Keratinocyte (primary cell): ENCODE data around the gene POMT2. TPM values are rescaled to one million over a fixed set of nuclear protein-coding genes. Genes with fewer than 3 reads are reported as not detected.

ENCODE experiments used
- DNase-seq: peaks from one replicate; pipeline ENCODE4 v3.0.0-alpha.2; 2011; ENCODE audit warnings: low read depth, missing footprints, low spot score
- FAIRE-seq: peaks from 2 replicates; lab custom pipeline; 2011; peaks lifted over from hg19 to GRCh38; lab: Jason Lieb, UNC
- H2AFZ ChIP-seq: 2 replicates; pipeline ENCODE4 v1.6.0; 2012; ENCODE audit warnings: low read length, control low read depth, inconsistent platforms; ENCODE audit not compliant: control insufficient read depth
- H3K27ac ChIP-seq: 2 replicates; pipeline ENCODE4 v1.5.1; 2011; ENCODE audit warnings: low read length; ENCODE audit not compliant: control insufficient read depth, insufficient read depth
- H3K27me3 ChIP-seq: 3 replicates; pipeline ENCODE4 v1.6.0; 2011; ENCODE audit warnings: low read length; ENCODE audit not compliant: control insufficient read depth, insufficient read depth; ENCODE audit errors: extremely low read depth
- H3K36me3 ChIP-seq, 2 experiments: 2 replicates in 1 of 2; 3 replicates in 1 of 2; pipeline ENCODE4 v1.5.1; 2011; ENCODE audit warnings: low read length in 2 of 2, mild to moderate bottlenecking in 1 of 2; ENCODE audit not compliant: control insufficient read depth in 2 of 2, insufficient read depth in 2 of 2; ENCODE audit errors: extremely low read depth in 1 of 2
- H3K4me1 ChIP-seq: 3 replicates; pipeline ENCODE4 v1.5.1; 2011; ENCODE audit warnings: low read length; ENCODE audit not compliant: control insufficient read depth, insufficient read depth; ENCODE audit errors: extremely low read depth
- H3K4me2 ChIP-seq: 3 replicates; pipeline ENCODE4 v1.6.0; 2011; ENCODE audit warnings: low read depth, low read length; ENCODE audit not compliant: control insufficient read depth, insufficient read depth; ENCODE audit errors: extremely low read depth
- H3K4me3 ChIP-seq, 3 experiments: fragments of 200-600 bp in 1 of 3; sonication (generic) in 1 of 3; 2 replicates in 2 of 3; 3 replicates in 1 of 3; pipeline ENCODE4 v1.5.1; 2011 to 2016; ENCODE audit warnings: low read length in 3 of 3, mild to moderate bottlenecking in 3 of 3, control low read depth in 2 of 3, inconsistent platforms in 1 of 3, low read depth in 1 of 3, mixed read lengths in 1 of 3, mixed run types in 1 of 3, moderate library complexity in 1 of 3; ENCODE audit not compliant: control insufficient read depth in 2 of 3, insufficient read depth in 2 of 3; ENCODE audit errors: extremely low read depth in 1 of 3
- H3K79me2 ChIP-seq: 2 replicates; pipeline ENCODE4 v1.6.0; 2012; ENCODE audit warnings: low read length; ENCODE audit not compliant: control insufficient read depth, insufficient read depth
- H3K9ac ChIP-seq: 3 replicates; pipeline ENCODE4 v1.6.0; 2011; ENCODE audit warnings: low read length; ENCODE audit not compliant: control insufficient read depth, insufficient read depth; ENCODE audit errors: extremely low read depth
- H3K9me1 ChIP-seq: 3 replicates; pipeline ENCODE4 v1.6.0; 2011; ENCODE audit warnings: low read length; ENCODE audit not compliant: control insufficient read depth, insufficient read depth; ENCODE audit errors: extremely low read depth
- H3K9me3 ChIP-seq: 2 replicates; pipeline ENCODE4 v1.5.1; 2012; ENCODE audit warnings: low read depth, low read length; ENCODE audit not compliant: control insufficient read depth
- H4K20me1 ChIP-seq: 3 replicates; pipeline ENCODE4 v1.6.0; 2011; ENCODE audit warnings: low read length; ENCODE audit not compliant: control insufficient read depth, insufficient read depth; ENCODE audit errors: extremely low read depth
- EZH2 ChIP-seq: IDR thresholded peaks from one replicate; pipeline ENCODE4 v1.6.1; 2012; ENCODE audit warnings: inconsistent platforms, mild to moderate bottlenecking, low read length, moderate library complexity
- dilution Hi-C: fragments of 300-500 bp; cut with MboI; formaldehyde crosslinking; loops from one replicate; pipeline ENCODE4 v1.7.0; 2020; ENCODE audit warnings: low sequenced_read_pairs; ENCODE audit not compliant: extremely low pct_ligation_motif_present
- polyA plus RNA-seq, 5 experiments: library from polyadenylated mRNA; depleted of rRNA in 3 of 5; stranded (reverse) in 3 of 5; stranded (forward) in 1 of 5; unstranded in 1 of 5; fragments of >200 nt; gene quantifications; 1 replicate in 1 of 5; 2 replicates in 3 of 5; 3 replicates in 1 of 5; pipeline versions ENCODE4 v1.2.1 to v1.2.3, GENCODE V29; 2011 to 2012; ENCODE audit warnings: missing spikeins in 2 of 5, low read depth in 1 of 5, low replicate concordance in 1 of 5
- small RNA-seq, 3 experiments: library from RNA; depleted of rRNA; stranded (forward); fragments of <200 nt; gene quantifications; one replicate each; pipeline ENCODE3, GENCODE V24; 2012; ENCODE audit warnings: low read depth in 3 of 3, low replicate concordance in 1 of 3; ENCODE audit not compliant: insufficient read length in 3 of 3
- TF ChIP-seq, protein P1 (sequence below), 3 experiments: IDR thresholded peaks in 1 of 3; conservative IDR thresholded peaks in 1 of 3; optimal IDR thresholded peaks in 1 of 3; 2 replicates in 2 of 3; 3 replicates in 1 of 3; pipeline versions ENCODE3 to v1.5.1; 2011; ENCODE audit warnings: low read length in 3 of 3, mild to moderate bottlenecking in 3 of 3, moderate library complexity in 2 of 3, control low read depth in 1 of 3, inconsistent platforms in 1 of 3; ENCODE audit not compliant: insufficient read depth in 2 of 3; ENCODE audit errors: extremely low read depth in 1 of 3

Gene POMT2
- polyA plus RNA-seq, 1 donor (not counting 4 experiments of a cell fraction or from before 2014, with no cell fraction given) = 21.1 TPM

DNA sequence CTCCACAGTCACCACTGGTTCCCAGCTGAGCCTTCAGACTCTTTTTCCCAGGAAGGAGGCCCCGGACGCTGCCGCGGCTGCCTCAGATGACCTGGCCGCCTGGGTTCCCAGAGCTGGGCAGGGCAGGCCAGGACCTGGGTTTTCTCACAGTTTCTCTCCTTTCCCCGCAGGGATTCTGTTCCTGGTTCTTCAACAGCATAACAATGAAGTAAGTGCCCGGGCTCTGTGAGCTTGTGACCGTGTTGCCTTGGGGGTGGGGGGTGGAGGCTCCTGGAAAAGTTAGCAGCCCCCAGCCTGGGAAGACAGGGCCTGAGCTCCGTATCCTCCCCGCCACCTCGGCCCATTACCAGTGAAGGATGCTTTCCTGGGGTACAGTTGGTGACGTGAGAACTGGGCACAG lies 95.4 kb downstream of the POMT2 start:
- Histone ChIP-seq H3K9ac (no peak overlapping the region), H3K4me3 (no peak overlapping the region), H3K27me3 (no peaks in the 10 kb centered on the region), H3K4me1 (no peaks in the 10 kb centered on the region), H3K9me1 (no peaks in the 10 kb centered on the region), H3K27ac (no peak overlapping the region), H3K79me2 (no peaks in the 10 kb centered on the region), H3K36me3 (no peaks in the 10 kb centered on the region), H3K4me2 (no peak overlapping the region), H4K20me1 (no peaks in the 10 kb centered on the region), H2AFZ (no peak overlapping the region), H3K9me3 (no peaks in the 10 kb centered on the region)
- dilution Hi-C loops = no loop called here
- DNase-seq (no peak), FAIRE-seq (no peak)
- no peak for TF ChIP-seq EZH2
- TF ChIP-seq, protein P1, sequence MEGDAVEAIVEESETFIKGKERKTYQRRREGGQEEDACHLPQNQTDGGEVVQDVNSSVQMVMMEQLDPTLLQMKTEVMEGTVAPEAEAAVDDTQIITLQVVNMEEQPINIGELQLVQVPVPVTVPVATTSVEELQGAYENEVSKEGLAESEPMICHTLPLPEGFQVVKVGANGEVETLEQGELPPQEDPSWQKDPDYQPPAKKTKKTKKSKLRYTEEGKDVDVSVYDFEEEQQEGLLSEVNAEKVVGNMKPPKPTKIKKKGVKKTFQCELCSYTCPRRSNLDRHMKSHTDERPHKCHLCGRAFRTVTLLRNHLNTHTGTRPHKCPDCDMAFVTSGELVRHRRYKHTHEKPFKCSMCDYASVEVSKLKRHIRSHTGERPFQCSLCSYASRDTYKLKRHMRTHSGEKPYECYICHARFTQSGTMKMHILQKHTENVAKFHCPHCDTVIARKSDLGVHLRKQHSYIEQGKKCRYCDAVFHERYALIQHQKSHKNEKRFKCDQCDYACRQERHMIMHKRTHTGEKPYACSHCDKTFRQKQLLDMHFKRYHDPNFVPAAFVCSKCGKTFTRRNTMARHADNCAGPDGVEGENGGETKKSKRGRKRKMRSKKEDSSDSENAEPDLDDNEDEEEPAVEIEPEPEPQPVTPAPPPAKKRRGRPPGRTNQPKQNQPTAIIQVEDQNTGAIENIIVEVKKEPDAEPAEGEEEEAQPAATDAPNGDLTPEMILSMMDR (optimal IDR thresholded peaks at IDR 0.05 in 1 of 3, IDR thresholded peaks at IDR 0.05 in 1 of 3, conservative IDR thresholded peaks at IDR 0.05 in 1 of 3; ENCODE audit: extremely low read depth in 1 of 3, insufficient read depth in 2 of 3, low read length in 3 of 3) = no peak

Small RNA genes lying within 50 kb of the gene (small RNA-seq; reads per million reads assigned to genes)
- gene MIR1260A = 0 reads per million in 3 experiments

Other genes starting within 250 kb of the POMT2 start
- 10.3 to 15.1 TPM (median 13.2 TPM) in 3 replicates for gene CIPC, start 222.6 kb downstream of the POMT2 start, polyA plus RNA-seq
- gene ZDHHC22, start 179.1 kb downstream of the POMT2 start, polyA plus RNA-seq = not detected in 3 replicates
- gene TMEM63C, start 139.1 kb downstream of the POMT2 start, polyA plus RNA-seq = 0.61 to 1.5 TPM (median 0.66 TPM) in 3 replicates
- not detected in 3 replicates for gene NGB, start 49.7 kb downstream of the POMT2 start, polyA plus RNA-seq
- 15.6 to 24.3 TPM (median 20.6 TPM) in 3 replicates for gene GSTZ1, start 153 bp upstream of the POMT2 start, polyA plus RNA-seq
- gene TMED8, start 56.2 kb upstream of the POMT2 start, polyA plus RNA-seq = 5.4 to 7.3 TPM (median 6.1 TPM) in 3 replicates
- gene SAMD15, start 56.5 kb upstream of the POMT2 start, polyA plus RNA-seq = 0.23 to 0.77 TPM (median 0.46 TPM) in 3 replicates
- gene NOXRED1, start 102.6 kb upstream of the POMT2 start, polyA plus RNA-seq = 0.15 to 0.66 TPM (median 0.33 TPM) in 3 replicates
- gene VIPAS39, start 136.7 kb upstream of the POMT2 start, polyA plus RNA-seq = 19.0 to 25.6 TPM (median 24.5 TPM) in 3 replicates
- 189 to 264 TPM (median 247 TPM) in 3 replicates for gene AHSA1, start 137.2 kb upstream of the POMT2 start, polyA plus RNA-seq
- 0.08 to 0.32 TPM (median 0.16 TPM) in 3 replicates for gene ISM2, start 177.9 kb upstream of the POMT2 start, polyA plus RNA-seq